Measurements from ENCODE around the gene GJA5. TPM values are rescaled to one million over a fixed set of nuclear protein-coding genes. Genes with fewer than 3 reads are reported as not detected.

GJA5 gene
- total RNA-seq, 2 donors from 2014 or later, result not detected

DNA sequence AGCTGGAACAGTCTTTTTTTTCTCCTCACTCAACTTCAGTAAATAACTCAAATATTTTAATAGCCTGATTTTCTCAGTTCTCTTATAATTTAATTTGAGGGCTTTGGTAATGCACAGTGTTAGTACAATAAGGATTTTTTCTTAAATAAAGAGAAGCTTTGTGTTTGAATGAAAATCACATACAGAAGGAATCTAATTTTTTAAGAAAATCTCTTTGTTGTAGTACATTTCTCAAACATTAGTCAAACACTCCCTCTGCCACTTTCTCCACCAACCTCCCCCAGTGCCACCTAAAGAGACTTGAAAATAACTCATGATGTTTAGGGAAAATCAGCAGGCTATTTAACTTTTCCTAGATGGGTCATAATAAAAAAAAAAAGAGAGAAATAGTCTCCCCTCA lies 47.8 kb downstream of the GJA5 start:
- DNase-seq, result no peak
- Mint-ChIP-seq H3K36me3 (ENCODE audit: insufficient read depth in 2 of 2) (no peaks in the 10 kb centered on the region), H3K27ac (no peak overlapping the region), H3K27me3 (ENCODE audit: low read depth) (peaks cover 25% of the 10 kb centered on the region), H3K4me3 (no peak overlapping the region), H3K4me1 (ENCODE audit: low read depth) (no peaks in the 10 kb centered on the region), H3K9me3 (no peaks in the 10 kb centered on the region)
- ATAC-seq (replicated peaks in 1 of 2), result no peak

Other genes with a start within 250 kb of the GJA5 start
- 10 to 100 TPM; 21.5 to 22.2 TPM for gene BCL9, start 219.1 kb downstream of the GJA5 start, total RNA-seq
- 10 to 100 TPM; 24.5 to 31.0 TPM for gene ACP6, start 90.1 kb downstream of the GJA5 start, total RNA-seq
- gene GJA8, start 142.2 kb upstream of the GJA5 start, total RNA-seq, result not detected
- 10 to 100 TPM; 15.1 to 18.3 TPM for gene GPR89B, start 167.8 kb upstream of the GJA5 start, total RNA-seq

All from activated T-cell treated with anti-CD3 and anti-CD28 coated beads, Interleukin-2, amount 50 U/mL, for 72 hours (primary cell).